AG04449 (cell line): ENCODE measurements around the gene PPP1R14B.

Experiments
- CTCF ChIA-PET: fragments of 350-600 bp; formaldehyde crosslinking; extraction: SDS; loops from one replicate; lab custom pipeline; 2021; ENCODE audit warnings: antibody characterized with exemption; lab: Yijun Ruan, JAX
- POLR2A ChIA-PET: fragments of 400-600, 350-600 bp; formaldehyde crosslinking; extraction: SDS; loops from one replicate; lab custom pipeline; 2020; ENCODE audit warnings: antibody characterized with exemption, inconsistent platforms; lab: Yijun Ruan, JAX
- DNase-seq: peaks from one replicate; pipeline ENCODE4 v3.0.0-alpha.2; 2010; ENCODE audit warnings: low read depth, low spot score
- H3K4me3 ChIP-seq: 2 replicates; pipeline ENCODE4 v1.5.1; 2011; ENCODE audit warnings: low read depth, mild to moderate bottlenecking, control low read depth, low read length
- TF ChIP-seq, protein P1 (sequence below): IDR thresholded peaks from one replicate; pipeline ENCODE4 v1.5.1; 2011; ENCODE audit warnings: mild to moderate bottlenecking, moderate library complexity, low read length, control low read depth, inconsistent platforms; ENCODE audit not compliant: insufficient read depth; ENCODE audit errors: missing control alignments

The PPP1R14B gene

DNA sequence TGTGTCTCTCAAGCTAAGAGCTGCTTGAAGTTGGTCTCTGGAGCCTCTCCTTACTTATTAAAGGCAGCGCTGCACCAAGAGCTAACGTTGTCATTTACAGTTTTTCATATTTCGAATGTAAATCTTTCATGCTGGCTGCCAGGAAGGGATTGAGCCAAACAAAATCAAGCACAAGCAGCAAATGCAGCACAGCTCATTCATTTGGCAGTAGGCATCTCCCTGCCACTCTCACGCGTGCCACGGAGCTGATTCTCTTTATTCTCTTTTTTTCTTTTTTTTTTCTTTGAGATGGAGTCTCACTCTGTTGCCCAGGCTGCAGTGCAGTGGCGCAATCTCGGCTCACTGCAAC lies 13.8 kb downstream of the PPP1R14B start:
- TF ChIP-seq, protein P1, sequence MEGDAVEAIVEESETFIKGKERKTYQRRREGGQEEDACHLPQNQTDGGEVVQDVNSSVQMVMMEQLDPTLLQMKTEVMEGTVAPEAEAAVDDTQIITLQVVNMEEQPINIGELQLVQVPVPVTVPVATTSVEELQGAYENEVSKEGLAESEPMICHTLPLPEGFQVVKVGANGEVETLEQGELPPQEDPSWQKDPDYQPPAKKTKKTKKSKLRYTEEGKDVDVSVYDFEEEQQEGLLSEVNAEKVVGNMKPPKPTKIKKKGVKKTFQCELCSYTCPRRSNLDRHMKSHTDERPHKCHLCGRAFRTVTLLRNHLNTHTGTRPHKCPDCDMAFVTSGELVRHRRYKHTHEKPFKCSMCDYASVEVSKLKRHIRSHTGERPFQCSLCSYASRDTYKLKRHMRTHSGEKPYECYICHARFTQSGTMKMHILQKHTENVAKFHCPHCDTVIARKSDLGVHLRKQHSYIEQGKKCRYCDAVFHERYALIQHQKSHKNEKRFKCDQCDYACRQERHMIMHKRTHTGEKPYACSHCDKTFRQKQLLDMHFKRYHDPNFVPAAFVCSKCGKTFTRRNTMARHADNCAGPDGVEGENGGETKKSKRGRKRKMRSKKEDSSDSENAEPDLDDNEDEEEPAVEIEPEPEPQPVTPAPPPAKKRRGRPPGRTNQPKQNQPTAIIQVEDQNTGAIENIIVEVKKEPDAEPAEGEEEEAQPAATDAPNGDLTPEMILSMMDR, result no peak
- H3K4me3 ChIP-seq, result no peak overlapping the region
- CTCF ChIA-PET, result interaction anchor here (0.9 to 2.0 kb wide), 4 partner anchors 8 to 29 kb away, joined by 3 to 12 read pairs (median 4); partner anchors contain the start of genes FERMT3, FKBP2 and PLCB3
- no peak for DNase-seq
- POLR2A ChIA-PET, result interaction anchor here (0.6 to 1.1 kb wide), 2 partner anchors 13 to 177 kb away, joined by 3 to 5 read pairs; no protein-coding TSS in a partner anchor

DNA sequence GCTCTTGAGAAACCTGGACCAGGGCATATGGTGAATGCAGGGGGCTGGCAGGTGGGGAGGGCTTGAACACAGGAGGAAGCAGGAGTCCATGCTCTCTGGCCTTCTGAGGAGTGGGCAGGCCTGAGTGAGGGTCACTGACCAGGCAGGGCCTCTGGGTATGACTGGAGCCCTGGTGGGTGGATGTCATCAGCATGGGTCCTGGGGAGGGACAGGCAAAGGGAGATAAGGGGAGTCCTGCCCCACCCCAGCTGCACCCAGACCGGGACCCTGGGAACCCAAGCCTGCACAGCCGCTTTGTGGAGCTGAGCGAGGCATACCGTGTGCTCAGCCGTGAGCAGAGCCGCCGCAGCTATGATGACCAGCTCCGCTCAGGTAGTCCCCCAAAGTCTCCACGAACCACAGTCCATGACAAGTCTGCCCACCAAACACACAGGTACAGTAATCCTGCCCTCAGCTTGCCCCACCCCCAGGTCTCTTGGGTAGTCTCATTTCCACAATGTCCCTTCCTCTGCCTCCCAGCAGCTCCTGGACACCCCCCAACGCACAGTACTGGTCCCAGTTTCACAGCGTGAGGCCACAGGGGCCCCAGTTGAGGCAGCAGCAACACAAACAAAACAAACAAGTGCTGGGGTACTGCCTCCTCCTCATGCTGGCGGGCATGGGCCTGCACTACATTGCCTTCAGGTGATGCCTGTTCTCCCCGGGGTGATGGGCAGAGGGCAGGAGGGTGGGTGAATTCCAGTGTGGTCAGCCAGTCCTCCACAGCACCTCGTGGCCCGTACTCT lies 14.4 kb downstream of the PPP1R14B start:
- H3K4me3 ChIP-seq, result no peak overlapping the region
- TF ChIP-seq, protein P1, result no peak
- POLR2A ChIA-PET, result interaction anchor here (0.7 to 1.1 kb wide), 3 partner anchors 9 to 17 kb away, joined by 3 to 5 read pairs (median 3); no protein-coding TSS in a partner anchor
- CTCF ChIA-PET, result interaction anchor here (0.9 to 3.2 kb wide), 6 partner anchors 9 to 70 kb away, joined by 3 to 12 read pairs (median 6); partner anchors contain the start of genes FERMT3, FKBP2 and PLCB3
- DNase-seq, result no peak

DNA sequence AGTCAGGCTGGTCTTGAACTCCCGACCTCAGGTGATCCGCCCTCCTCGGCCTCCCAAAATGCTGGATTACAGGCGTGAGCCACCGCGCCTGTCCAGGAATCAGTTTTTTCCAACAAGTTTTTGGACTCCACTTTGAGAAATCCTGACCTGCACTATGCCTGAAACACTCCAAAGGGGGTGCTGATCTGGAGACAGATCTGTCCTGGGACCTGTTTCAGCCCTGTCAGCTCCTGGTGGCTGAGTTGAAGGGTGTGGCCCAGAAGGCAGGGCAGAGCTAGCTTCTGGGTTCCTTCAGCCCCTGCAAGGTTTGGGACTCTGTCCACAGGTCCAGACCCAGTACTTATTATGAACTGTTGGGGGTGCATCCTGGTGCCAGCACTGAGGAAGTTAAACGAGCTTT lies 15.2 kb downstream of the PPP1R14B start:
- ChIA-PET POLR2A (interaction anchor here (0.7 to 0.9 kb wide), 2 partner anchors 10 to 18 kb away, joined by 3 read pairs; no protein-coding TSS in a partner anchor), CTCF (interaction anchor here (1.1 to 3.2 kb wide), 4 partner anchors 20 to 71 kb away, joined by 3 to 12 read pairs (median 8); partner anchors contain the start of genes FERMT3 and PLCB3)
- DNase-seq, result no peak
- H3K4me3 ChIP-seq, result no peak overlapping the region; the same call in 1 of the 2 replicates
- TF ChIP-seq, protein P1, result no peak

DNA sequence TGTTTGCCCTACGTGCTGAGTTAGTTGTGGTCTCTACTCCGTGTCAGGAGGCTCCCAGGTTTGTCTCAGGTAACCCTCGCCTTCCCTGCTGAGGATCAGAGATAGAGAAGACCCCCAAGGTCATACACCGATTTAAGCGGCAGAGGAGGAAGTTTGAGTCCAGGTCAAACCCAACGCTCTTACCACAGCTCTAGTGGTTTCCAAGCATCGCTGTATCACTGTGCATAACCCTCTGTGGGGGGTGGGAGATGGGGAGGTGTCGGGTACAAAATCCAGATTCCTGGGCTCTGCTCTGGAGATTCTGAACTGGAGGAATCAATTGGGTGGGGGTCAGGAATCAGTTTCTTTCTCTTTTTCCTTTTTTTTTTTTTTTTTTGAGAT lies 15.8 kb downstream of the PPP1R14B start:
- H3K4me3 ChIP-seq, result peak overlapping the region; percentile 81
- ChIA-PET CTCF (interaction anchor here (1.1 to 3.2 kb wide), 3 partner anchors 25 to 71 kb away, joined by 3 to 10 read pairs (median 7); partner anchors contain the start of gene FERMT3), POLR2A (no interaction called here)
- TF ChIP-seq, protein P1, result no peak
- DNase-seq, result no peak

DNA sequence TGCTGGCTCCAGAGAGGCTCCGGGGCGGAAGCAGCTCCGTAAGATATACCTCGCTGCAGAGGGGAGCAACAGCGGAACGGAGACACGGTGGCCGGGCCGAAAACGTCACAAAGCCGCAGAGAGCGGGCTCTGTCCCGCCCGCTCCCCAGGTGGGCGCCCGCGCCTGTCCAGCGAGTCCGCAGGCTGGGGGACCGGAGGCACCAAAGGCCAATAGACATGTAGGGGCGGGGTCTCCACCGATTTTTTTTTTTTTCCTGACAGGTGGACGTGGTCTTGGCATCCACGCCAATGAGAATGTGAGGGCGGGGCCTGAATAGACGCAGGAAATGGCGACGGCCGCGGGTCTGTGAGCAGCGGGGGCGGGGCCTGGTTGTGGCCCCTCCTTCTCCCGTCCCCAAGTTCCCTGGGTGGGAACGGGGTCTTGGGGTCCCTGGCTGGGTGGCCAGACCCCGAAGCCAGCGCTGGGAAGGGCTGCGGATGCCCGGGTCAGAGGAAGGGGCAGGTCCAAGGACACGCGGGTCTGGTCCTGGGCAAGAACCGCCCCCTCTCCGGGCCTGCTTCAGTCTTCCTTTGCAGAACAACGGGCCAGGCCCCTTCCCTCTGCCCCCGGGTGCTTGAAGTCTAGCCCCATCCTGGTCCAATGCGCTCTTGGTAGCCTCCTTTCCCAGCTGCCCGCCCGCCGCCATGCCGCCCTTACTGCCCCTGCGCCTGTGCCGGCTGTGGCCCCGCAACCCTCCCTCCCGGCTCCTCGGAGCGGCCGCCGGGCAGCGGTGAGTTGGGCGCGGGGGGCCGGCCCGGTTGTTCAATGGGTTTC lies 16.4 kb downstream of the PPP1R14B start, which contains the start of gene DNAJC4:
DNAJC4 (plus strand) TSS at position 378 of the 814 bp plus-strand sequence; CDS start at position 685, 307 bp downstream.
- H3K4me3 ChIP-seq, result peak within 1 kb of the TSS; percentile 81
- no peak for DNase-seq
- ChIA-PET POLR2A (interaction anchor here (0.6 to 1.0 kb wide), 2 partner anchors 15 to 45 kb away, joined by 3 to 5 read pairs; partner anchors contain the start of gene STIP1), CTCF (interaction anchor here (2.0 to 3.2 kb wide), 2 partner anchors 26 to 72 kb away, joined by 7 to 10 read pairs; no protein-coding TSS in a partner anchor)
- TF ChIP-seq, protein P1, result no peak
